ENCODE data around the gene DDIT3.

- TF ChIP-seq CTCF (IDR thresholded peaks at IDR 0.05; ENCODE audit: poor library complexity, severe bottlenecking) (no peak), EP300 (conservative IDR thresholded peaks at IDR 0.05; ENCODE audit: poor library complexity, severe bottlenecking) (no peak), SMC3 (conservative IDR thresholded peaks at IDR 0.05; ENCODE audit: poor library complexity) (no peak), EZH2 (IDR thresholded peaks at IDR 0.05; ENCODE audit: borderline replicate concordance, insufficient read depth, low read length, poor library complexity, severe bottlenecking) (no peak), RAD21 (conservative IDR thresholded peaks at IDR 0.05) (no peak), MXI1 (conservative IDR thresholded peaks at IDR 0.05; ENCODE audit: poor library complexity, severe bottlenecking) (no peak), REST (IDR thresholded peaks at IDR 0.05; ENCODE audit: borderline replicate concordance) (no peak), POLR2AphosphoS5 (IDR thresholded peaks at IDR 0.05) (no peak), TAF1 (IDR thresholded peaks at IDR 0.05; ENCODE audit: low read depth) (no peak)
Observed at GRCh38 chr12:57541717-57542116, 21.4 kb upstream of the DDIT3 start.
